HG03354 (cell line): ENCODE measurements around the gene CT55.
A peak's percentile ranks its signal among the peaks of the same experiment; 100 is the strongest.
"Not testable (repeated sequence)": the region's sequence is repeated elsewhere in the genome, so short reads cannot be mapped to it uniquely, and the experiment has no call there.

Experiments used
- ATAC-seq: cut with Tn5 transposase; IDR thresholded peaks from one replicate; pipeline ENCODE4 v1.9.1; 2021; ENCODE audit warnings: mild to moderate bottlenecking; ENCODE audit not compliant: unreplicated experiment, poor library complexity, severe bottlenecking

The CT55 gene

DNA sequence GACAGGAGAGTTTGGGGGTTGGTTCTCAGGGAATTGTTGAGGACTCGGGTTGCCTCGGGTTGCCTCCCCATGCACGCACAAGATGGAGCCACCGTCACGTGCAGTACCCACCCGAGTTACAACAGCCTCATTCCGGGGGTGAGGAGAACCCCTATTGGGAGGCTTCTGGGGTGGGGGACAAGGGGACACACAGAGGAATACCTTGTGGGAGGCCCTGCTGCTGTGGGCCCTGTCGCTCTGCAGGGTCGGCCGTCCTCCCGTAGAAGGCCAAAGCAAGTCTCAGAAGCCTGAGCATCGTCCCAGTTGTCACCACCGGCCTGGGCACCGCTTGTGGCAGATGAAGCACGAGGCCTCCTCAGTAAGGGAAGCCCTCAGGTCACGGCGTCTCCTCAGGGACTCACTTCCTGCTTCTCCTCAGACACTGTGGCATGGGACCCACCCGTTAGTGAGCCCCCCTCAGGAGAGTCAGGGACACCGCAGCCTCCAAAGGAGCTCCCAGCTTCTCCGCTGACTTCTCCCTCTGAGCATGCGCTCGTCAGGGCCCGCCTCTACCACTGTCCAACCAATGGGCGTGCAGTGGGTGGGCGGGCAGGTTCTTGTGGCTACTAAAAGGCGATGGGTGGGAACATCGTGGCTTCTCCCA is at the start of gene CT55:
CT55 (minus strand) TSS at position 522 of the 643 bp plus-strand sequence; CDS start at position 295, 227 bp downstream.
- ATAC-seq = no peak

- no peak for ATAC-seq
Observed at GRCh38 chrX:135213200-135213844, 42.1 kb upstream of the CT55 start.

GRCh38 chrX:135206427-135206826 is 35.2 kb upstream of the CT55 start:
- not testable (repeated sequence) for ATAC-seq

- no peak for ATAC-seq
Observed at GRCh38 chrX:135200297-135200696, 29.1 kb upstream of the CT55 start.

- ATAC-seq = no peak
Observed at GRCh38 chrX:135194684-135195083, 23.5 kb upstream of the CT55 start.

- ATAC-seq = no peak
Observed at GRCh38 chrX:135193740-135194139, 22.5 kb upstream of the CT55 start.

DNA sequence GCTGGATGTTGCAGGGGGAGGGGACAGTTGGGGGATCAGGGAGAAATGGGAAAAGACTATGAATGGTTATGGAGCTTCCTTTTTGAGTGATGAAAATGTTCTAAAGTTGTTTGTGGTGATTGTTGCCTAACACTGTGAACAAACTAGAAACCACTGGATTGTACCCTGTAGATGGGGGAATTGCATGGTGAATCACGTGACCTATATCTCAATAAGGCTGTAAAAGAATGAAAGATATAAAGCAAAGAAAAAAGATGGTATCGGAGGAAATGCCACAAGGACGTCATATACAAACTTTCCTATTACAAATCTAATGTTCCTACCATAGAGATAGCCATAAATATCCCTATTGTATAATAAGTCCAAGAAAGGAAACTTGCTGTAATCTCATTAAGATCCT is 20.6 kb upstream of the CT55 start:
- ATAC-seq = no peak

- peak; percentile 91 for ATAC-seq
Observed at GRCh38 chrX:135185795-135186443, 14.7 kb upstream of the CT55 start.

- no peak for ATAC-seq
Observed at GRCh38 chrX:135178636-135179035, 7.4 kb upstream of the CT55 start.

DNA sequence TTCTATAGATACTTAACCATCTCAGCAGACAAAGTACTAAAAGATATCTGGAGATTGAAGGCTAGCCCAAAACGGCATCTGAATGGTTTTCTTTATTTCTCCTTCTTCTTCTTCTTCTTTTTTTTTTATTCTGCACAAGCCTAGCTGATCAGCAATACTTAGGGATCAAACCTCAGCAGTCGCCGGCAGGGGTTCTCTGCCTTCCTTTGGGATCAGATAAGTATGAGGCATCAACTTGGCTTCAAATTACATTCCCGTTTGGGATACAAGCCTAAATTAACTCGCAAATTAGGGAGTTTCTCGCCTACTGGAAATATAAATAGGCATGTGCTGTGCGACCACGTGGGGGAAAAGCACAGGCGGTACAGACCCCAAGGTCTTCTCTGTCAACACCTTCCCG is 730 bp downstream of the CT55 start:
- ATAC-seq = no peak

DNA sequence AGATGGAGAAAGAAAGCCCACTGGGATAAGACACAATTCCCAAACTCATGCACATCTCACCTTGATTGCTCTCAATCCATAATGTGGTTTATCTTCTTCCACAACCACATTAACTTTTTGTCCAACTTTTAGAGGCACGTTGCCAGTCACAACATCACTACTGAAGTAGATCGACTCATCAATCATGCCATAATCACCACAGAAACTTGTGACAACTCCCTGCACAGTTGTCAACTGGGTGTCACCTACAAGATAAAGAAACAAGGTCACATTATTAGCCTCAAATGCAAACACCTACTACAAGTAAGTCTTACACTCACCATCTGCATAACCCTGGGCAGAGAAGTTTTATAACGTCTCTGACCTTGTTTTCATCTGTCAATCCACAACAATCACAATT is 1.7 kb downstream of the CT55 start:
- ATAC-seq = not testable (repeated sequence)

- no peak for ATAC-seq
Observed at GRCh38 chrX:135168486-135168885, 2.7 kb downstream of the CT55 start.

DNA sequence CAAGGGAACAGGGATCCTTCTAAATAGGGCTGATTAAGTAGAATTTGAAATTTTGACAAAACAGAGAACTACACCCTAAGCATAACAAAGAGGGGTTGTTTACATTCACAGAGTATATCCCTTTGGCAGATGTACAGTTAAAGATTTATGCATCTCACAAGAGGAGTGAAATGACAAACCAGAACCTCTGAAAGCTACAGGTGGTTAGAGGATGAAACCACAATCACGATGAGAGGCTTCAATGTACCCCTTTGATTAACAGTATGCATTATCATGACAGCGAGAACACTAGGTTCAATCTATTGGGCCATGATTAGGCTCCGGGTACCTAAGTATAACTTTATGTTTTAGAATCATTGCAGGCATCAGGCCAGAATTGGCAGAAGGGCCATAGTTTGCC is 16.5 kb downstream of the CT55 start:
- ATAC-seq = not testable (repeated sequence)

- not testable (repeated sequence) for ATAC-seq
Observed at GRCh38 chrX:135126145-135126544, 45.1 kb downstream of the CT55 start.

DNA sequence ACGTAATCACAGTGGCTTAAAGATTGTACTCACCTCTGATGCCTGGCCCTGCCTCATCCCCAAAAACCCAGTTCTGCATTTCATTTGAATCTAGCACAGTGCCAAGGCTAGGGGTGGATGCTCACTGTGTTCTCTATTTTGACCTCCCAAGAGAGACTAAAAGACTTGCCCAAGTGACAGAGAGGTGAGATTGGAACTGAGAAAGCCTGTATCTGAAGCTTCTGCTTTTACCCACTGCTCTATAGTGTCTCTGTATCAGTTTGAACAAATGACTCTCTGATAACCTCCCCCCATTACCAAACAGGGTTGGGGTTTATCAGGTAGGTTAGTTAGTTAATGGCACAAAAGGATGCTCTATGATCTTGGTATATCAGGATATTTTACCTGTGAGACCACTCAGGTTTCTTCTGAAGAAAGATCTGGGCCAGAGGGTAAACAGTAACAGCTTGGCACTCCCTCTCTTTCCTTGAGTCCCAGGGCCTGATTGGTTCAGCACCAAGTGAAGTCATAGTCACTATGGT is 51.1 kb downstream of the CT55 start, which contains the start of gene ETDB:
ETDB (minus strand) TSS at position 471 of the 521 bp plus-strand sequence. CDS start 1,265 bp downstream, outside the sequence.
- ATAC-seq = not testable (repeated sequence)

GRCh38 chrX:135116064-135116463 is 55.1 kb downstream of the CT55 start:
- ATAC-seq = not testable (repeated sequence)

- peak; percentile 96 for ATAC-seq
Observed at GRCh38 chrX:135114392-135114791, 56.8 kb downstream of the CT55 start.

DNA sequence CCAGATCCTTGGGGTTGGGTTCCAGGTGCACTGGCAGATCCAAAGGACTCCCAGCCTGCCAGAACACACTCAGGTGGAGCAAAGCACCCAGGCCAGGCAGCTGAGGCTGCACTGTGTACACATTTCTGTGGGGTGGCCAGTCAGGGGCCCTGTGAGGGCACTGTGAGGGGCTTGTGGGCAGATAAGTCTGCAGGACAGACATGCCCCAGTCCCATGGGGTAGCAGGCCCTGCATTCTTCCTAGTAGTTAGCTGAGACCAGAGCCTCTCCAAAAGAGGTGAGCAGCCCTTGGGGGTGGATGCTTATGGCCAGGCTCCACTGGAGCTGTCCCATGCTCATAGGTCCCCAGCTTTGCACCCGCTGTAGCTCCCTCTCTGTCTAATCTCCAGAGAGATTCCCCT is 58.5 kb downstream of the CT55 start:
- ATAC-seq = no peak

DNA sequence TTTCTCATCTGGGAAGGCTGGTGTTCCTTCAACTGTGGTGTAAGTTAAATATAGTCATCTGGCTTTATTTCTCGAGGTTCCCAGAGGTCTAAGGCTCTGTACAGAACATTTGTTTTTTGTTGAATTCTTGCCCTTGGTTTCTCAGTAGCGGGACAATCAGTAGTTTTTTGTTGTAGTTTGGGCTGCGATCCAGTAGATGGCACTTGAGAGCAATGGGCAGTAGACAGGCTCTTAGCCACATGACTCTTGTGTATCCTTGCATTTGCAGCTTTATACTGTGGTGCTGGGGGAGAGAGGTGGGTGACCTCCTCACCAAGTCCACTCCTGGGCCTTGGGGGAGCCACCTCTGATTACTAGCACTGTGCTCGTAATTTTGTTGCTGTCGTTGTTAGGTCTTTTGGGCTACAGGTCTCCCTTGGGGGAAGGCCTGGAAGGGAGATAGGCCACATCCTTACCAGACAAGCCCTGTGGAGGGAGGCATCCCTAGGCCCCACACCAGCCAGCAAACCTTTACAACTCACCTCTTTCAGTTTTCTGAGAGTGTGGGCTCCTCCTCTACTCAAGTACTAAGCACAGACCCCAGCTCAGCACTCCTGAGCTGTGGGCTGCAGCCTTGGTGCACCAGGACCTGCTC is 59.0 kb downstream of the CT55 start:
- no peak for ATAC-seq

DNA sequence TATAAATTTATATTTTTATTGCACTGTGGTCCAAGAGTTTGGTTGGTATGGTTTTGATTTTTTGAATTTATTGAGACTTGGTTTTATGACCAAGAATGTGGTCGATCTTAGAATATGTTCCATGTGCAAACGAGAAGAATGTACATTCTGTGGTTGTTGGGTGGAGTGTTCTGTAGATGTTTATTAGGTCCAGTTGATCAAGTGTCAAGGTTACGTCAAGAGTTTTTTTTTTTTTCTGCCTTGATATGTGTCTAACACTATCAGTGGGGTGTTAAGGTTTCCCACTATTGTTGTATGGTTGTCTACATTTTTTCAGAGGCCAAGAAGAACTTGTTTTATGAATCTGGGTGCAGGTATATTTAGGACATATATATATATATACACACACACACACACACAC is 61.6 kb downstream of the CT55 start:
- no peak for ATAC-seq
